GM12892 (cell line): Measurements from ENCODE around the gene SPDYE1. TPM values are rescaled to one million over a fixed set of nuclear protein-coding genes. Genes with fewer than 3 reads are reported as not detected.
A peak's percentile ranks its signal among the peaks of the same experiment; 100 is the strongest.
"Not testable (repeated sequence)": the region's sequence is repeated elsewhere in the genome, so short reads cannot be mapped to it uniquely, and the experiment has no call there.

Experiments
- DNase-seq: peaks from one replicate; pipeline ENCODE4 v3.0.0; 2011; ENCODE audit not compliant: insufficient read length
- FAIRE-seq: peaks from 2 replicates; lab custom pipeline; 2011; peaks lifted over from hg19 to GRCh38; lab: Jason Lieb, UNC
- POLR2A ChIP-seq: IDR thresholded peaks from 2 replicates; pipeline ENCODE4 v1.6.1; 2011; ENCODE audit warnings: low read depth, low read length, control low read depth
- POLR2AphosphoS5 ChIP-seq: IDR thresholded peaks from 2 replicates; pipeline ENCODE4 v1.6.1; 2011; ENCODE audit warnings: low read depth, low read length, control low read depth
- TAF1 ChIP-seq: IDR thresholded peaks from 2 replicates; pipeline ENCODE4 v1.6.1; 2011; ENCODE audit warnings: low read depth, mild to moderate bottlenecking, control low read depth, low read length, borderline replicate concordance
- polyA plus RNA-seq: library from polyadenylated mRNA; unstranded; fragments of >200 nt; gene quantifications from one replicate; pipeline ENCODE4 v1.2.1, GENCODE V29; 2012; ENCODE audit warnings: missing spikeins, inconsistent platforms; ENCODE audit not compliant: missing spikeins

The SPDYE1 gene, protein sequence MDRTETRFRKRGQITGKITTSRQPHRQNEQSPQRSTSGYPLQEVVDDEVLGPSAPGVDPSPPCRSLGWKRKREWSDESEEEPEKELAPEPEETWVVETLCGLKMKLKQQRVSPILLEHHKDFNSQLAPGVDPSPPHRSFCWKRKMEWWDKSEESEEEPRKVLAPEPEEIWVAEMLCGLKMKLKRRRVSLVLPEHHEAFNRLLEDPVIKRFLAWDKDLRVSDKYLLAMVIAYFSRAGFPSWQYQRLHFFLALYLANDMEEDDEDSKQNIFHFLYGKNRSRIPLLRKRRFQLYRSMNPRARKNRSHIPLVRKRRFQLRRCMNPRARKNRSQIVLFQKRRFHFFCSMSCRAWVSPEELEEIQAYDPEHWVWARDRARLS
- polyA plus RNA-seq = 1.4 TPM

DNA sequence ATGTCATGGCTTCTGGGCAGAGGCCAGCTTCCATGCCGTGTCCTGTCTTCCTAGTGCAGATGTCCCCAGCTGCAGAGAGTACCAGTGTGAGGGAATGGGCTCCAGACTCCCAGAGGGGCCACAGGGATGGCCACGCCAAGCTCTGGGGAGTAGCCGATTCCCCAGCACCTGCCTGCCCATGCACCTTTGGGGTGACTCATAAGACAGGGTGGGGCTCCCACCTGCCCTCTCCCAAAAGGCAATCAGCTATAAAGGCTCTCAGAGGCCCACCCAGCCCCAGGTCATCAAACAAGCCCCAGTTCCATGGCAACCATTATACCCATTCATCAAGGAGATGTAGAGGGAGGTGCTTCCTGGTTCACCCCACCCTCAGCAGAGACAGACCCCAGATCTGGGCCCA lies at the start of gene SPDYE1:
Gene SPDYE1 (plus strand): TSS at position 366 of the 400 bp plus-strand sequence. CDS start 2,053 bp downstream, outside the sequence.
- DNase-seq, FAIRE-seq: not testable (repeated sequence)

DNA sequence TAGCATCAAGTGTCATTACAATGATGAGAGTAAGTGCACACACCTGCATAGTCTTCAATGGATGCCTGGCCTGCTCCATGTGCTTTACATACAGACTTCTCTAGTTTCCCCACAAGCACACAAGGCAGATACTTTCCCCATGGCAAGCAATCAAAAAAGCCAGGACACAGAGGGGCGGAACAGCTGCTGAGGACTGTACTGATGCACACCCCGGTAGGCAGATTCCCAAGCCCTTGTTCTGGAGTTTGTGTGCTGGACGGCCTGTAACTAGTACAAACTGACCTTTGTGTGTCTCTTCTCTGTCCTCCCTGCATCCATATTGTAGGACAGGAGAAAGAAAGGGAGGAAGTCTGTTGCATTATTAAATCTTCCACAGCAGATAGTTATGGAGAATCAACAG lies 45.7 kb upstream of the SPDYE1 start:
- no peak for TF ChIP-seq TAF1
- no peak for TF ChIP-seq POLR2AphosphoS5
- TF ChIP-seq POLR2A = no peak
- FAIRE-seq = no peak
- no peak for DNase-seq

GRCh38 chr7:43953071-43953470 lies 44.6 kb upstream of the SPDYE1 start:
- DNase-seq (no peak), FAIRE-seq (no peak)
- TF ChIP-seq TAF1 = no peak
- no peak for TF ChIP-seq POLR2A
- no peak for TF ChIP-seq POLR2AphosphoS5

- DNase-seq (no peak), FAIRE-seq (peak; percentile 83)
- TF ChIP-seq POLR2AphosphoS5 (no peak), TAF1 (no peak), POLR2A (no peak)
Observed at GRCh38 chr7:43954524-43955228, 43.0 kb upstream of the SPDYE1 start.

DNA sequence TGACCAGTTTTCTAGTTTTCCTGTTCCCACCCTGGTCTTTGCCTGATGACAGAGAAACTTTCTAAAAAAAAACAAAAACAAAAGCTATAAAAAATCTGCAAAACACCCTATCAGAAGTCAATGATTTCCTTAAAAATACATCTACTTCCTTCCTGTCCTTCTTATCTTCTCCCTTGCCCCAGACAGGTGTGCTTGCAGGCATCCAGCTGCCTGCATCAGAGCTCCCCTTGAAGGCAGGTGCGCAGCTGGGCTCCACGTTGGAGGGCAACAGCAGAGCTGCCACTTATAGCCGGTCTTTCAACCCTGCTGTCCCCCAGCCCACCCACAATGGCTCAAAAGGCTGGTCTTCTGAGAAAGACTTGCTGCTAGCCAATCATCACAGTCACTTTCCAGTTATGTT lies 41.7 kb upstream of the SPDYE1 start:
- DNase-seq = no peak
- FAIRE-seq = no peak
- TF ChIP-seq POLR2A (no peak), TAF1 (no peak), POLR2AphosphoS5 (no peak)

DNA sequence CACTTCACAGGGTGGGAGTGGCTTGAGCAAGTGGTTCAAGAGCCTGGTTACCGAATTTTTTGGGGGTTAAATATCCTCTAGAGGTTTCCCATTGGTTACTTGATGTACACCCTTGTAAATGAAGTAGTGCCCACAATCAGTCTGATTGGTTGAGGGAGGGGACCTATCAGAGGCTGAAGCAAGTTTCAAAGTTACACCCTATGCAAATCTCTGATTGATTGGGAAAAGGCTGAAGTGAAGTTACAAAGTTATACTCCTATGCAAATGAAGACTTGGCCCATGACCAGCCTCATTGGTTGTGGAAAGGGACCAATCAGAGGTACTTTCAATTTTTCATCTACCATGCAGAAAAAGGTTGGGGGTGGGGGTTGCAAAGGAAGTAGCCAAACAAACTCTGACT lies 36.8 kb upstream of the SPDYE1 start:
- TF ChIP-seq POLR2A (no peak), POLR2AphosphoS5 (no peak)
- DNase-seq (no peak), FAIRE-seq (no peak)

- not testable (repeated sequence) for FAIRE-seq, DNase-seq
Observed at GRCh38 chr7:43966392-43966791, 31.3 kb upstream of the SPDYE1 start.

DNA sequence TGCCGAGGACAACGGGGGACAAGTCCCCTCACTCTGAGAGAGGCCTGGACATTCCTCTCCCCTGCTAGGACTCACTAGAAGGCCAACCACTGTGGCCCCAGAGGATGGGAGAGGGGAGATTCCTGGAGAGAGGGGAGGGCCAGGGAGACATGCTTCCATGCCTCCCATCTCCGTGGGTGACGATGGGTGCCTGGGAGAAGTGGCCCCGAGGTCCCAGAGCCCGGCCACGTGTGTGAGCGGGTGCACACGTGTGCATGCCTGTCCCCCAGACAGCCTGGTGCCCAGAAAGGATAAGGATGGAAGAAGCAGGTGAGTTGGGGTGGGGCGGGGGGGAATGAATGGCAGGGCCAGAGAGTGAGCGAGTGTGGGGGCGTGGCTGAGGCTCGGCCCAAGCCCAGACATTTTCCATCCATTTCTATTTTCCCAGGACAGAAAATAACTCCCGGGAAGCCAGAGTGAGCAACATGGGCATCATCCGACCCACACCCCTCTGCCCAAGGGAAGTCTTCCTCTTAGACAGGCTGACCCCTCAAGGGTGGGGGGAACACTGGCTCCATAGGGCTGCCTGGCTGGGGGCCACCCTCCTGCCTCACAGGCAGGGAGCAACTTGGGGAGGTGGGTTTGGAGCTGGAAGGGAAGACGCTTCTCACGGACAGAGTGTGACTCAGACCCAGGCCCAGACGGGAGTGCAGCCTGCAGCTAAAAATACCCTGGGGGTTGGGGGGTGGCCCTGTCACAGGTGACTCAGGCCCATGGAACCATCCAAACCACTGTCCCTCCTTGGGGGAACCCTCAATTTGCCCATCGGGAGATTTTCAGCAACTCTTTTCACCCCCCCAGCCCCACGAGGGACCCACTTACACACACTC lies 29.3 kb upstream of the SPDYE1 start:
- not testable (repeated sequence) for FAIRE-seq, DNase-seq

DNA sequence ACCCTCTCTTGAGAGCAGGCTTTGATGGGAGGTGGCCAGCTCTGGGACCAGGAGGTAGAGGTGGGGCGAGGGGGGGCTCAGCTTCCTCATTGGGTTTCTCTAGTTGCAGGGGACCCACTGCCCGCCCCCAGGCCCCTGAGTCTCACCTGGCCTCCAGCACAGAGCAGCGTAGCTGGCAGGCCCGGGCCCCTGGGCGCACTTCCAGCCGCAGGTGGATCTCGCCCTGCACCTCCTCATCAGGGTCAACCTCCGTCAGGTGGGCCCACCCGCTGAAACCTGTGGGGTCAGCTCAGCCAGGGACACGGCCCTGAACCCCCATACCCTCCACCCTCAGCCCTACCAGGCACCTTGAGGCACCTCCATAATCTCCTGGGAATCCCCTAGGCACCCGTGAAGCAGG lies 28.1 kb upstream of the SPDYE1 start:
- DNase-seq, FAIRE-seq: not testable (repeated sequence)

DNA sequence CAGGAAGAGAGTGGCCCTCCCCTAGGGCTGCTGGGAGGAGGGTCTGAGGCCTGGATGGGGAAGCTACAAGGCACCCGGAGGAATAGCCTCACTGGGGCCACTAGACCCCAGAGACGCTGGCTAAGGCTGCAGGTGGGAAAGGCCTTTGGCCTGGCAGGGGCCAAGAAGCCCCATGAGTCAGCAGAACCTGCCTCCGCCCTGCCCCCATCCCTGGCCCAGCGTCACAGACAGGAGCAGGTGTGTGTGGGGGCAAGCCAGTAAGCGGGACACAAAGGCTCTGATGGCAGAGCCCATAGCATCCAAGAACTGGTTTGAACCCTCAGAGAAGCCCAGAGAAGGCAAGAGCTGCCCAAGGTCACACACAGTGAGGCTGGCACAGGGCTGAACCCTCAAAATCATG lies 27.0 kb upstream of the SPDYE1 start:
- FAIRE-seq, DNase-seq: not testable (repeated sequence)

DNA sequence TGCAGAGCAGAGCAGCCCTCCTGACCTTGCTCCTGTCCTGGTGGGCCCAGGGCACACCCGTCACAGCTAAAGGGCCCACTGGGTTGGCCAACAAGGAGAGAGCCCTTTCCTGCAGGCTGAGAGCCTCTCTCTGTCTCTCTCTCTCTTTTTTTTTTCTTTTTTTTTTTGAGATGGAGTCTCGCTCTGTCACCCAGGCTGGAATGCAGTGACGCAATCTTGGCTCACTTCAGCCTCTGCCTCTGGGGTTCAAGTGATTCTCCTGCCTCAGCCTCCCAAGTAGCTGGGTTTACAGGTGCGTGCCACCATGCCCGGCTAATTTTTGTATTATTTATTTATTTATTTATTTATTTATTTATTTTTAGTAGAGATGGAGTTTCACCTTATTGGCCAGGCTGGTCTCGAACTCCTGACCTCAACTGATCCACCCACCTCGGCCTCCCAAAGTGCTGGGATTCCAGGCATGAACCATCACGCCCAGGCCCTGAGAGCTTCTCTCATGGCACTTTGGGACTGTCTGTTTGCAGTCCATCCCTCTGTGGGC lies 23.6 kb upstream of the SPDYE1 start:
- DNase-seq, FAIRE-seq: not testable (repeated sequence)

DNA sequence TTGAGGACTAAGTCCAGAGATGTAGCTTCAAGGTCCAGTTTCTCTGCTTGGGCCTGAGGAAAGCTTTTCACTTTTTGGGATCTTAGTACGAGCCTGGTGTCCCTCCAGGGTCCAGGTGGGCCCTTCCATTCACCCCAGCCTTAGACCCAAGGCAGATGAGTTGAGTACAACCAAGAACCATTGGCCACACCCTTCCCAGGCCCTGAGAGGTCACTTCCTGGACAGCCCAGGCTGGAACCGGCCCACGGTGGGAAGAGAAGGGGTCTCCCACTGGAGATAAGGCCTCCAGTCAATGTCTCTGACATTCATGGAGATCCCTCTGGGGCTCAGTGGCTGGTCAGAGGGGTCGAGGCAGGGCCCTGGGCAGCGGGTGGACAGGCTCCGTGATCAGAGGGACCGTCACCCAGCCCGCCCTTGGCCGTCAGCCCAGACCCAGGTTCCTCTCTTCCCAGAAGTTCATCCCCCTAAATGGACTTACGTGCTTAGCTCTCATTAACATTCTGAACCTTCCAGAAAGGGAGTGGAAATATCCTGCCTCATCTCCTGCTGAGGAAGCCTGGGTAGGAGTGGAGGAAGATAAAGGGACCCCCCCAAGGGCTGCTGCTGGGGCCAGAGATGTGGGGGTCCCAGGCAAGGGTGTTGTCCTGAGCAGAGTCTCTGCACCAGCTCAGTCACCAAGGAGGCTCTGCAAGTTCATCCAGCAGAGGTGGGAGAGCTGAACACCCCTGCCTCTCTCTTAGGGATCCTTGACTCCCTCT lies 22.8 kb upstream of the SPDYE1 start:
- not testable (repeated sequence) for DNase-seq, FAIRE-seq
